SK-N-SH treated with all-trans-retinoic acid at 6 μM for 48 hours (cell line): ENCODE data around the gene SORCS3.

Experiments used
- CSRNP3 ChIP-seq: fragments of 250-450 bp; sonication (Bioruptor Pico); IDR thresholded peaks from 2 replicates; pipeline ENCODE4 v1.5.1; 2021; ENCODE audit warnings: mild to moderate bottlenecking, moderate library complexity
- ESRRG ChIP-seq: fragments of 250-450 bp; sonication (Bioruptor Pico); IDR thresholded peaks from 2 replicates; pipeline ENCODE4 v1.6.1; 2021; ENCODE audit warnings: mild to moderate bottlenecking
- GLIS3 ChIP-seq: fragments of 250-450 bp; sonication (Bioruptor Pico); IDR thresholded peaks from 2 replicates; pipeline ENCODE4 v1.5.0; 2020; ENCODE audit warnings: mild to moderate bottlenecking, moderate library complexity
- RARB ChIP-seq: fragments of 250-450 bp; sonication (Bioruptor Pico); IDR thresholded peaks from 2 replicates; pipeline ENCODE4 v1.8.0; 2021; ENCODE audit warnings: mild to moderate bottlenecking, moderate library complexity
- ZNF70 ChIP-seq: fragments of 450-650 bp; formaldehyde crosslinking; IDR thresholded peaks from 2 replicates; pipeline ENCODE4 v1.5.0; 2020; ENCODE audit warnings: mild to moderate bottlenecking, moderate library complexity
- TF ChIP-seq, protein P1 (sequence below): fragments of 250-450 bp; sonication (Bioruptor Pico); IDR thresholded peaks from 2 replicates; pipeline ENCODE4 v1.5.1; 2020; ENCODE audit warnings: low read depth, mild to moderate bottlenecking, moderate library complexity
- TF ChIP-seq, protein P2 (sequence below): fragments of 250-450 bp; sonication (Bioruptor Pico); IDR thresholded peaks from 2 replicates; pipeline ENCODE4 v1.5.0; 2020; ENCODE audit warnings: mild to moderate bottlenecking, moderate library complexity
- TF ChIP-seq, protein P3 (sequence below): fragments of 250-450 bp; sonication (Bioruptor Pico); IDR thresholded peaks from 2 replicates; pipeline ENCODE4 v1.8.0; 2020; ENCODE audit warnings: mild to moderate bottlenecking, moderate library complexity, borderline replicate concordance

GRCh38 chr10:104731192-104731591, 90.1 kb downstream of the SORCS3 start:
- TF ChIP-seq GLIS3 (CRISPR knock-in tag) (no peak), RARB (no peak), CSRNP3 (CRISPR knock-in tag) (no peak), ESRRG (no peak), ZNF70 (CRISPR knock-in tag) (no peak)
- TF ChIP-seq, protein P1, sequence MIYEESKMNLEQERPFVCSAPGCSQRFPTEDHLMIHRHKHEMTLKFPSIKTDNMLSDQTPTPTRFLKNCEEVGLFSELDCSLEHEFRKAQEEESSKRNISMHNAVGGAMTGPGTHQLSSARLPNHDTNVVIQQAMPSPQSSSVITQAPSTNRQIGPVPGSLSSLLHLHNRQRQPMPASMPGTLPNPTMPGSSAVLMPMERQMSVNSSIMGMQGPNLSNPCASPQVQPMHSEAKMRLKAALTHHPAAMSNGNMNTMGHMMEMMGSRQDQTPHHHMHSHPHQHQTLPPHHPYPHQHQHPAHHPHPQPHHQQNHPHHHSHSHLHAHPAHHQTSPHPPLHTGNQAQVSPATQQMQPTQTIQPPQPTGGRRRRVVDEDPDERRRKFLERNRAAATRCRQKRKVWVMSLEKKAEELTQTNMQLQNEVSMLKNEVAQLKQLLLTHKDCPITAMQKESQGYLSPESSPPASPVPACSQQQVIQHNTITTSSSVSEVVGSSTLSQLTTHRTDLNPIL (CRISPR knock-in tag), result no peak
- TF ChIP-seq, protein P2, sequence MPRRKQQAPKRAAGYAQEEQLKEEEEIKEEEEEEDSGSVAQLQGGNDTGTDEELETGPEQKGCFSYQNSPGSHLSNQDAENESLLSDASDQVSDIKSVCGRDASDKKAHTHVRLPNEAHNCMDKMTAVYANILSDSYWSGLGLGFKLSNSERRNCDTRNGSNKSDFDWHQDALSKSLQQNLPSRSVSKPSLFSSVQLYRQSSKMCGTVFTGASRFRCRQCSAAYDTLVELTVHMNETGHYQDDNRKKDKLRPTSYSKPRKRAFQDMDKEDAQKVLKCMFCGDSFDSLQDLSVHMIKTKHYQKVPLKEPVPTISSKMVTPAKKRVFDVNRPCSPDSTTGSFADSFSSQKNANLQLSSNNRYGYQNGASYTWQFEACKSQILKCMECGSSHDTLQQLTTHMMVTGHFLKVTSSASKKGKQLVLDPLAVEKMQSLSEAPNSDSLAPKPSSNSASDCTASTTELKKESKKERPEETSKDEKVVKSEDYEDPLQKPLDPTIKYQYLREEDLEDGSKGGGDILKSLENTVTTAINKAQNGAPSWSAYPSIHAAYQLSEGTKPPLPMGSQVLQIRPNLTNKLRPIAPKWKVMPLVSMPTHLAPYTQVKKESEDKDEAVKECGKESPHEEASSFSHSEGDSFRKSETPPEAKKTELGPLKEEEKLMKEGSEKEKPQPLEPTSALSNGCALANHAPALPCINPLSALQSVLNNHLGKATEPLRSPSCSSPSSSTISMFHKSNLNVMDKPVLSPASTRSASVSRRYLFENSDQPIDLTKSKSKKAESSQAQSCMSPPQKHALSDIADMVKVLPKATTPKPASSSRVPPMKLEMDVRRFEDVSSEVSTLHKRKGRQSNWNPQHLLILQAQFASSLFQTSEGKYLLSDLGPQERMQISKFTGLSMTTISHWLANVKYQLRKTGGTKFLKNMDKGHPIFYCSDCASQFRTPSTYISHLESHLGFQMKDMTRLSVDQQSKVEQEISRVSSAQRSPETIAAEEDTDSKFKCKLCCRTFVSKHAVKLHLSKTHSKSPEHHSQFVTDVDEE (CRISPR knock-in tag), result no peak
- TF ChIP-seq, protein P3, sequence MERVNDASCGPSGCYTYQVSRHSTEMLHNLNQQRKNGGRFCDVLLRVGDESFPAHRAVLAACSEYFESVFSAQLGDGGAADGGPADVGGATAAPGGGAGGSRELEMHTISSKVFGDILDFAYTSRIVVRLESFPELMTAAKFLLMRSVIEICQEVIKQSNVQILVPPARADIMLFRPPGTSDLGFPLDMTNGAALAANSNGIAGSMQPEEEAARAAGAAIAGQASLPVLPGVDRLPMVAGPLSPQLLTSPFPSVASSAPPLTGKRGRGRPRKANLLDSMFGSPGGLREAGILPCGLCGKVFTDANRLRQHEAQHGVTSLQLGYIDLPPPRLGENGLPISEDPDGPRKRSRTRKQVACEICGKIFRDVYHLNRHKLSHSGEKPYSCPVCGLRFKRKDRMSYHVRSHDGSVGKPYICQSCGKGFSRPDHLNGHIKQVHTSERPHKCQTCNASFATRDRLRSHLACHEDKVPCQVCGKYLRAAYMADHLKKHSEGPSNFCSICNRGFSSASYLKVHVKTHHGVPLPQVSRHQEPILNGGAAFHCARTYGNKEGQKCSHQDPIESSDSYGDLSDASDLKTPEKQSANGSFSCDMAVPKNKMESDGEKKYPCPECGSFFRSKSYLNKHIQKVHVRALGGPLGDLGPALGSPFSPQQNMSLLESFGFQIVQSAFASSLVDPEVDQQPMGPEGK, result no peak
